HG03066 (cell line): ENCODE data around the gene MACROD2.

Experiments used
- ATAC-seq: cut with Tn5 transposase; IDR thresholded peaks from one replicate; pipeline ENCODE4 v1.9.1; 2021; ENCODE audit warnings: low read depth; ENCODE audit not compliant: unreplicated experiment

MACROD2 gene

GRCh38 chr20:14616003-14616402 is 620.7 kb downstream of the MACROD2 start:
- ATAC-seq: no peak

- no peak for ATAC-seq
Observed at GRCh38 chr20:14617123-14617522, 621.8 kb downstream of the MACROD2 start.

- ATAC-seq: no peak
Observed at GRCh38 chr20:14619411-14619810, 624.1 kb downstream of the MACROD2 start.

- ATAC-seq: no peak
Observed at GRCh38 chr20:14622796-14623195, 627.5 kb downstream of the MACROD2 start.

- ATAC-seq: no peak
Observed at GRCh38 chr20:14631011-14631410, 635.7 kb downstream of the MACROD2 start.

GRCh38 chr20:14632906-14633305 is 637.6 kb downstream of the MACROD2 start:
- ATAC-seq: no peak

- ATAC-seq: no peak
Observed at GRCh38 chr20:14633507-14633906, 638.2 kb downstream of the MACROD2 start.

GRCh38 chr20:14634665-14635064 is 639.3 kb downstream of the MACROD2 start:
- no peak for ATAC-seq

GRCh38 chr20:14637441-14637840 is 642.1 kb downstream of the MACROD2 start:
- ATAC-seq: no peak

- ATAC-seq: no peak
Observed at GRCh38 chr20:14643146-14643545, 647.8 kb downstream of the MACROD2 start.

- ATAC-seq: no peak
Observed at GRCh38 chr20:14643556-14643955, 648.2 kb downstream of the MACROD2 start.

GRCh38 chr20:14644306-14645097 is 649.2 kb downstream of the MACROD2 start:
- no peak for ATAC-seq

- no peak for ATAC-seq
Observed at GRCh38 chr20:14647016-14647415, 651.7 kb downstream of the MACROD2 start.

- ATAC-seq: no peak
Observed at GRCh38 chr20:14649662-14650061, 654.3 kb downstream of the MACROD2 start.

- no peak for ATAC-seq
Observed at GRCh38 chr20:14657266-14658005, 662.1 kb downstream of the MACROD2 start.

GRCh38 chr20:14664101-14664500 is 668.8 kb downstream of the MACROD2 start:
- no peak for ATAC-seq

- ATAC-seq: no peak
Observed at GRCh38 chr20:14666696-14667095, 671.4 kb downstream of the MACROD2 start.

- no peak for ATAC-seq
Observed at GRCh38 chr20:14667226-14667625, 671.9 kb downstream of the MACROD2 start.

GRCh38 chr20:14672066-14672465 is 676.8 kb downstream of the MACROD2 start:
- no peak for ATAC-seq

GRCh38 chr20:14673164-14673563 is 677.8 kb downstream of the MACROD2 start:
- no peak for ATAC-seq

GRCh38 chr20:14677455-14677854 is 682.1 kb downstream of the MACROD2 start:
- ATAC-seq: no peak

GRCh38 chr20:14685183-14685582 is 689.9 kb downstream of the MACROD2 start:
- no peak for ATAC-seq
